Medulla oblongata (tissue), 1 donor: Measurements from ENCODE around the gene WFIKKN2.
"Not testable (repeated sequence)": the region's sequence is repeated elsewhere in the genome, so short reads cannot be mapped to it uniquely, and the experiment has no call there.

Experiments used
- DNase-seq: peaks from one replicate; pipeline ENCODE4 v3.0.0-alpha.2; 2015; ENCODE audit errors: extremely low spot score

The WFIKKN2 gene

DNA sequence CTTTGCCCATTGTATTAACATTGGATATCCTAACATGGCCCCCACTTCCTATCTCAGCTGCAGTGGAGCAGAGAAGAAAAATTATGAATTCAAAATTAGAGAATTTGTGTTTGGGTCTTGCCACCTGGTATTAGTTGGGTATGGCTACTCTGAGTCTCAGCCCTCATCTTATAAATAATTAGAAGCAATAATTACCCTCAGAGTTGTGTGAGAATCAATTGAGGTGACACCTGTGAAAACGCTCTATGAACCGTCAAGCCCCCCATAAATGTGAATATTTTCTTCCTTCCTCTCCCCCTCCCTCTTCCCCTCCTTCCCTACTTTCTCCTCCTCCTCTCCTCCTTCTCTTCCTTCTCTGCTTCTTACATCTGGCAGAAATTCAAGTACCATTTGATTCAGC, 39.7 kb downstream of the WFIKKN2 start:
- no peak for DNase-seq

DNA sequence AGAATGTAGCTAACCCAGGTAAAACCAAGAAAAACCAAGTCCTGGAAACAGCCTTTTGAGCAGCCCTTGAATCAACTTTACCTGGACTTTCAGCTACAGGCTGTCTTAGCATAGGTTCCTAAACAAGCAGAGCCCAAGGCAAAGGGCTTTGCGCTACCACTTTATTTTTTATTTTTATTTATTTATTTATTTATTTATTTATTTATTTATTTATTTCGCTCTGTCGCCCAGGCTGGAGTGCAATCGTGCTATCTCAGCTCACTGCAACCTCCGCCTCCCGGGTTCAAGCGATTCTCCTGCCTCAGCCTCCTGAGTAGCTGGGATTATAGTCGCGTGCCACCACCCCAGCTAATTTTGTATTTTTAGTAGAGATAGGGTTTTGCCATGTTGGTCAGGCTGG, 41.7 kb downstream of the WFIKKN2 start:
- DNase-seq: not testable (repeated sequence)

DNA sequence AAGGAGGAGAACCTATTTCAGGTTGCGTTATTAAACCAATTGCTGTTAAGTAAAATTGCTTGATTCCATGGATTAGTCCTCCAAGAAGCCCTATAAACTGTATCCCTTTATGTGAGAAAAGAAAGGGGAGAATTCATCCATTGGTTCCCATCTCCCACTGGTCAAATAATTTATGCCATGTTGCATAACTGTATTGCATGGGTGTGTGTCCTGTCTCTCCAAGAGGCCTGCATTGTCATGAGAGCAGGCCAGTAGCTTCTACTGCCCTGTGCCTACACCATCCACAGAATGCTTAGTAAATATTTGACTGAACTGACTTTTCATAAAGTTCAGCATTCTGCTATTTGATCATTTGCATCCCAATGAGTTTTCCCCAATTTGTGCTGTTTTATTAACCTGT, 42.5 kb downstream of the WFIKKN2 start:
- DNase-seq: no peak

DNA sequence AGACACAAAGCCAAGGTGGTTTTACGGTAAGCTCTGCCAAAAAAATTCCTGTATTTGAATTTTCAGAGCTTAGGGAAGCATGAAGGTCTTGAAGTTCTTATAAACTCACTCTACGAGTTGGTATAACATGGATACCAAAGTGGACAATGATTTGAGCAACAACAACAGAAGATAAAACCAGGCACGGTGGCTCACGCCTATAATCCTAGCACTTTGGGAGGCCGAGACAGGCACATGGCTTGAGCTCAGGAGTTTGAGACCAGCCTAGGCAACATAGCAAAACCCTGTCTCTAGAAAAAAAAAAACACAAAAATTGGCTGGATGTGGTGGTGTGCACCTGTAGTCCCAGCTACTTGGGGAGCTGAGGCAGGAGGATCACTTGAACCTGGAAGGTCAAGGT, 43.7 kb downstream of the WFIKKN2 start:
- DNase-seq: no peak

DNA sequence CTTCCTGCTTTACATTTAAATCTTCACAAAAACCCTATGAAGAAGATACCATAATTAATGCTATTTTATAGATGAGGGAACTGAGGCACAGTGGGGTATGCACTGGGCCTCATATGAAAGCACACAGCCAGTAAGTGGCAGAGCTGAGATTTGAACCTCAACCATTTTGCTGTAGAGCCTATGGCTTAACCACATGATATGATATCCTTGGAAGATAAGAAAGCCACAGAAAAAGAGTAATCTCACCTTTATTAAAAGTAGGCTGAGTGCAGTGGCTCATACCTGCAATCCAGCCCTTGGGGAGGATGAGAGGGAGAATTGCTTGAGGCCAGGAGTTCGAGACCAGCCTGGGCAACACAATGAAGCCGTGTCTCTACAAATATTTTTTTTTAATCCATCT, 45.8 kb downstream of the WFIKKN2 start:
- no peak for DNase-seq

DNA sequence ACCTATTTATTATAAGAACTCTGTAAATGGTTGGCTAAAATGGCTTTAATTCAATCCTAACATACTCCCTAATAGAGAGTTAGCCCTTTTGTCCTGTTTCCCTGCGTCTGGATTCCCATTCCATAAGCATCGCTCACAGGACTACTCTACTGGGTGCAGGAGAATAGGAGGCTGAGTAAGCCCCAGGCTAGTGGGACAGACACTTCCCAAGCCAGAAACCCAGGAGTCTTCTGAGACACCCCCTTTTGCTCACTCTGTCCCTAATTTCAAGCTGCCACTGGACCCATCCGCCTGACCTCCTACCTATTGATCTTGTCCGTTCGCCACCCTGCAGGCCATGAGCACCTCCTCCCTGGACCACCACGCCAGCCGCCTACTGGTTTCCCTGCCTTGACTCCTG, 47.5 kb downstream of the WFIKKN2 start:
- no peak for DNase-seq

DNA sequence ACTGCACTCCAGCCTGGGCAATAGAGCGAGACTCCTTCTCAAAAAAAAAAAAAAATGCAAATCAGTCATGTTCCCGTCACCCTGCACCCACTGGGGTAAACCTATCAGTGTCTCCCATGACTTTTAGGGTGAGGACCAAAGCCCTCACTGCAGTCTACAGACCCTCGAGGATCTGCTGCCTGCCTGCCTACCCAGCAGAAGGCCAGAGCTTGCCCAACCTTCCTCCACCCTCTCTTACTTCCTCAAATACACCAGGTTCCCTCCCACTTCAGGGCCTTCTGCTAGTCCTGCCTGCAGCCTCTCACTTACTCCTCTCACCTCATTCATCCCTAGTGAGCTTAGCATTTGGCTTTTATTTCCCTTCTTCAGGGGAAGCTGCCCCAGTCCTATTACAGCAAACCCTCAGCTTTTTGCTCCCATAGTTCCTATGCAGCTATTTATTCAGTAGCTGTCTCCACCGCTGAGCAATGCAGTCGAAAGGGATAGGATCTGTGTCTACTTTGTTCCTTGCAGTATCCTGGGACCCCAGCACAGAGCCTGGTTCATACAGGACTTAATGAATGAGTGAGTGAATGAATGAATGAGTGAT, 48.6 kb downstream of the WFIKKN2 start:
- DNase-seq: peak; percentile 37

DNA sequence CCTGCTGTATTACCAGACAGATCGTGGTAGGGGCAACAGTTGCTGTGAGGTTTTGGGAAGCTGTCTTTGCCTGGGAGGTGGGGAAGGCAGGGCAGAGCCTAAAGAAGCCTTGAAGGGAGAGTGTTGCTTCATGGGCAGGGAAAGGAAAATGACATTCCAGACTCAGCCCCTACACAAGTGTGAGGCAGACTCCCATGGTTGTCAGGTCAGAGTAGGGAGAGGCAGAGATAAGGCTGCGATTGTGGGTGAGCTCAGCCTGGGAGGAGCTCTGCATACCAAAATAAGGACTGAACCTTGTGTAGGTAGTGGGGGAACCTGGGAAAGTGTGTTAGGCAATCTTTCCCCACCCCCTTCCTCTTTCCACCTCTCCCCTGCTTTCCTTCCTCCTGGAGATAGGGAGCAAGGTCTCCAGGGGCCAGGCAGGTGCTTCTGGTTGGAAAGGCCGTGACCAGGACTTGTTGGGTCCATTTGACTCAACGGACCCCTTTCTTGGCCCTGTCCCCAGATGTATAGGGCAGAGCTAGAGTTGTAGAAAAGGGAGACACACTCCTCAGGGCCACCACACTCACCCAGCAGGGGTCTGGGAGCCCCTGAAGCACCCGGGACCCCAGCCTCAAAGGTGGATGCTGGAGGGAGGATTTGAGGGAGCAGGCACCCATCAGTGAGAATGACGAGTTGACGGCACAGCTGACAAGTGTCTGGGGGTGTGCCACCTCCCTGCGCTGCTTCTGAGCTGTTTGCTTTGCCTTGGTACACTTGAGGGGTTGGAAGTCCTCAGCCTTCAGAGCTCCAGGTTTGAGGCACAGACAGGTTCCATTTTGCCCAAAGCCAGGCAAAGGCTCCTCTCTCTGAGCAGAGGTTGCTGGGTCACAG, 49.3 kb downstream of the WFIKKN2 start:
- no peak for DNase-seq

DNA sequence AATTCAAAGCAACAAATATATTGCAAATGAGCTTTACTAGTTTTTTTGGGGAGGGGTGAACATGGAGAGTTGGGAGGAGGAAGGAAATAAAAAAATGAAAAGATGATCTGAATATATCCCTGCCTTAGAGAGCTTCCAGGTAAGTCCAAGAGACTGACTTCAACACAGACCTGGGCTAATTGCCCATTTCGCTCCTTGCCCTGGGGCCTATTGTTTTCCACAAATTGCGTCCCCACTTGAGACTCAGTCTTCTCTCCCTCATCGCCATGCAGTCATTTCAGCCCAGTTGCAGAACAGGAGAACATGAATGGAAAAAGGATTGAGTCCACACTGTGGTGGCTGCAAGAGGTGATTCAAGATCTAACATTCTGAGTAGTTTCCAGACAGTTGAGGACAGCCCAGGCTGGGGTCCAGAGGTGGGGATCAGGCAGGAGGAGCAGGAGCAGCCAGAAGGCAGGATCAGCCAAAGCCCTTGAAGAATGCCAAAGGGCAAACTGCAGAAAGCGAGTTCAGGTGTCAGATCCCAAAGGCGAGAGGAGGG, 52.4 kb downstream of the WFIKKN2 start:
- DNase-seq: no peak

DNA sequence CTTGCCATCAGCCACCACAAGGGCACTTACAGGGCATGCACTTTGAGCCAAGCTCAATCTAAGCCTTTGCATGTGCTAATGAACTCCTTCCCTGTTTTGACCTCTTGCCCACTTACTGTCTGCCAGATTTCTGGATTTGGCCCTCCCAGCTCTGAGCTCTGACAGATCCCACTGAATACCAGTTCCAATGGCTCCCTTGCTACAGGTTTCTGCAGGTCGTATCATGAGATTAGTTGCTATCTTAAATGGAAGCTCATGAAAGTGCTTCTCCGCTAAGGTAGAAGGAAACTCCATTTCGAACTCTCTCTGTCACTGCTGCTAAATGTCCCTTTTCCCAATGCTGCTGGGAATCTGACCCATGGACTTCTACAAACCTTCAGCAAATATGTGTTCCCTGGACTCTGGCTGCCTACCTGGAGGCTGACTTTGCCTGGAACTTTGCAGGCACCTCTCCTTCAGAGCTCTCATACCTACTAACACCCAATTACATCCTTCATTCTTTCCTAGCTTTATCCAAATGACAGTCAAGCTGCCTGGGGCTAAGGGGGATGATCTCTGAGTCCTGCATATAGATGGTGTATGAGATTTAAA, 54.2 kb downstream of the WFIKKN2 start:
- no peak for DNase-seq

DNA sequence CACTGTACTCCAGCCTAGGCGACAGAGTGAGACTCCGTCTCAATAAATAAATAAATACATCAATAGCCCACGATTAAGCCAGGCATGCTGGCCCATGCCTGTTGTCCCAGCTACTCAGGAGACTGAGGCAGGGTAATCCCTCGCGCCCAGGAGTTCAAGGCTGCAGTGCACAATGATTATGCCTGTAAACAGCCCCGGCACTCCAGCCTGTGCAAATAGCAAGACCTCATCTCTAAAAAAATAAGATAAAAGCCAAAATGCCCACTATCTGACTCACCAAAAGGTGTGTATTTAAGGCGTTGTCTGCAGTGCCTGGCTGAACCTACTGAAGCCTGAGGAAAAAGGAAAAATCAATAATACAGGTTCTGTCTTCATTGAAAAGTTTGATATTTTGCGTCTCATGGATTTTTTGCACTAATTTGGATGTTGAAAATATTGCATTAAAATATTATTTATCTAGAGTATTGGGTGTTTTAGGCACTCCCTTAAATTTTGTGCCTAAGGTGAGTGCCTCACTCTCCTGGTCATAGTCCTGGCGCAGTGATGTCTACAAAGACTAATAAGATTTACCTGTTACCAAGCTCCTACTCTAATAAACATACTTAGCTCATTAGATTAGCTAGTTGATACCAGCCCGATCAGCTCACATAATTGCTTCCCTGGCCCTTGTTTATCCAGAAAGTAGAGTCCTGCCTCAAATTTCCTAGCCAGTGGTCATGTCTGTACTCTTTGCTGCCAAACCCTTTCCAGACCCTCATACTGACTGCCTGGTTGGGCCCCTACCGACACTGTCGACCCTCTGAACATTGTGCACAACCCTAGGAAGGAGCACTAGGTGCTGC, 55.5 kb downstream of the WFIKKN2 start:
- no peak for DNase-seq

DNA sequence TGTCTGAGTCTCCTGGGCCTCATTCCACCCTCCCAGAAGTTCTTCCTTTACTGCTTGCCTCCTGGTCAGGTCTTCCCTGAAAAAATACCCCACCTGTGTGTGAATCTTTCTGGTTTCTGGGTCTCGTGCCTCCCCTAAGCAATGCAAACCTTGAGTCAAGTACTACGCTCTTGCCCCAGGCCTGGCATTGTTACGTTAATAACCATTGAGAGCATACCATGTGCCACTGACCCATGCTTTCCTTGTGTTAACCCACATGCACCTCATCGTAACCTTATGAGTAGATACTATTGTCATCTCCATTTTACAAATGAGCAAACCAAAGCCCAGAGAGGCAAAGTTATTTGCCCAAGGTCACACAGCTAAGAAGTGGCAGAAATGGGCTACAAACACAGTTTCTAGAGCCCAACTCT, 56.2 kb downstream of the WFIKKN2 start:
- DNase-seq: no peak
